GM19455 (cell line): ENCODE results near the gene CTNNA2.
"Not testable (repeated sequence)": the region's sequence is repeated elsewhere in the genome, so short reads cannot be mapped to it uniquely, and the experiment has no call there.

Source experiments
- ATAC-seq: cut with Tn5 transposase; IDR thresholded peaks from one replicate; pipeline ENCODE4 v1.9.1; 2021; ENCODE audit not compliant: unreplicated experiment

The CTNNA2 gene

DNA sequence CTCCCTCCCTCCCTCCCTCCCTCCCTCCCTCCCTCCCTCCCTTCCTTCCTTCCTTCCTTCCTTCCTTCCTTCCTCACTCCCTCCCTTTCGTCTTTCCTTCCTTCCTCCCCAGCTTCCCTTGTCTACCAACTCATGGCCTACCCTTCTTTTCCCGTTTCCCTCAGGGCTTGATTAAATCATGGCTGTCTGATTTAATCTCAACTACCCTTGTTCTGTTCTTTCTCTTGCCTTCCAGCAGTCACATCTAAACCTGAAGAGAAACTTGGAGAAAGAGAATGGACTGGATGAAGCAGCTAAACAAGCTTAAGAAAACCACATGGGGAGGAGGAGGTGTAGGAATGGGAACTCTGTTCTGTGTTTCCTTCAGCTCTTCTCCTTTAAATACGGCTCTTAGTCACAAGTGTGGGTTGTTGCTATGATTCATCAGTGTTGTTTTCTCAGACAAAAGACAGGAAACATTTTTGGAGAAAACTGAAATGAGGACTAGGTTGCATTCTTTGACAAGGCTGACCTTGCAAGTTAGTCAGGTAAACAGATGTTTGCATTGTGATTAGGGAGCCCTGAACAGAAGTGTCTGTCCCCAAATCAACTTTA is 613.8 kb downstream of the CTNNA2 start:
- ATAC-seq = no peak

DNA sequence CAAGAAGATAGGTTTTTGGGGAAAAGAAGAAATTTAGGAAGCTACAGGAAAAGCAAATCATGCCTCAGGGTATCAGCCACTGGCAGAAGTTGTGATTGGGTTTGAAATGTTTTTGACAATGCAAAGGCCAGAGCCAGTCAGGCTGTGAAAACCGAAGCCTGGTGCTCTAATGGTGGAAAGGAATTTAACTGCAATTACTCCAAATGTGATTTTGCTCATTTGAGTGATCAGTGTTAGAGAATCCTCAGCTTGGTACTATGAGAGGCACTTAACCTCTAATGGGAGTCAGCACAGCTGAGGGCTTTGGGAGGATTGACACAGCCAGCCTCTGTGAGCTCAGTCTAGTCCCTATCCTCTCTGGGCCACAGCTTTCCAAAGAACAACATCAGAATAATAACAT is 615.2 kb downstream of the CTNNA2 start:
- ATAC-seq = no peak

DNA sequence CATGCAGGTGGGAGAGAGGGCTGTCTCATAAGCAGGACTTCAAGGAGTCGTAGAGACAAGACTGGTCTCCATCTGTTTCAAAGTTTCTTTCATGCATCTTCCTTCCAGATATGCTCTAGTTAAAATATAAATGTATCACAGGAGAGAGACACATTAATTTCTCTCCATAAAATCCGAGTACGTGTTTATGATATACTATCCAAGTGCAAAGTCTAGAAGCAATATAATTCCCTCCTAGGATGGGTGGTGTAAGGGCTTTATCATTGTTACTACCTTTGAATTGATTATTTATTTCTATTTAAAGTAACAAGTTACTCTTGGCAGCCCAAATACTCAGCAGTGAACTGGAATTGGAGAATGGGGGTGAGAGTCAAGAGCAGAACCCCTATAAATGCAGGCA is 619.4 kb downstream of the CTNNA2 start:
- no peak for ATAC-seq

DNA sequence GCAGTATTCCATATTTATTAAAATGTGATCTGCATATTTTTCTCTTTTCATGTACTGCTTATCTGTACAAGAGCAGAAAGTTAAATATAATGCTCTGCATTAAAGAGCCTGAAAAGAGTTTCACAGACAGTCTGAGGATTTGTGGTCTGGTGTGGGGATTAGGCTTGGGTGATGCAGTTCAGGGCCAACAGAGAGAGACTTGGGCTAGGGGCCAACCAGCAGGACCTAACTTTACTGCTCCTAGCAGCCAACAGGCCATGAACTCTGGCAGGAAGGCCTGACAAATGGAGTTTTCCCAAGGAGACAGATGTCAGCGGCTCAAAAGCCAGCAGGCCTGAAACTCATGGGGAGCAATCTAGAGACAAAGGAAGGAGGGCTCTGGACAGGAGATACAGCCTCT is 622.1 kb downstream of the CTNNA2 start:
- no peak for ATAC-seq

DNA sequence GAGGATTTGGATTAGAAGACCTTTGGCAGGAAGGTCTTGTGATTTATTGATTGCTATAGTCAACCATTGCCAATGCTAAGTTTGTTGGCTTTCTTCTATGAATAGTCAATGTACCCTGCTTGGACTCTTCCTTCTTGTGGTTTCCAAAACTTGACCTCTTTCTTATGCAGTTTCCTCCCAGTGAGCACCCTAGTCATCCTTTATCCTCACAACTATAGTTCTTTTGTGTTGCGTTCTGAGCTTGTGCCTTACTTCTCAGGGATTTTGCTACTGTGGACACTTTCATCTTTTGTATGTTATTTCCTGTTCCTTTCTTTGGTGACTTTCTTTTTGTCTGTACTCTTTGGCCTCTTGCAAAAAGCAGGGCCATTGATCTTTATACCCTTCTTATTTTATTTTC is 623.5 kb downstream of the CTNNA2 start:
- ATAC-seq = no peak

DNA sequence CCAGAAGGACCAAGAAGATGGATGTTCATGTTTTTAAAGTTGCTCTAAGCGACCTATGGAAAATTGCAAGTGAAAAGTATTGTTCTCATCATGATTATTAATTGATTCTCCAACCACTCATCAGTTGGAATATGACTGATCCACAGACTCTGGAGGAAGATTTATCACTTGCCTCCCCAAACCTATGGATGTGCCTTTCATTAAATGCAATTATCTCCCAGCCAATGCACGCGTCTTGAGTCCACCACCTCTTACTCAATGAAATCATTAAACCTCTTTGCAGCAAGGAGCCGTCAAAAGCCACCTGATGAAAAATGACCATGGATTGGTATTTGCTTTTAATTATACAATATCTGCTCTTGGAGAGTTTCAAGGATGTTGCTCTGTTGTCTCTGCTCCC is 626.1 kb downstream of the CTNNA2 start:
- ATAC-seq = no peak

DNA sequence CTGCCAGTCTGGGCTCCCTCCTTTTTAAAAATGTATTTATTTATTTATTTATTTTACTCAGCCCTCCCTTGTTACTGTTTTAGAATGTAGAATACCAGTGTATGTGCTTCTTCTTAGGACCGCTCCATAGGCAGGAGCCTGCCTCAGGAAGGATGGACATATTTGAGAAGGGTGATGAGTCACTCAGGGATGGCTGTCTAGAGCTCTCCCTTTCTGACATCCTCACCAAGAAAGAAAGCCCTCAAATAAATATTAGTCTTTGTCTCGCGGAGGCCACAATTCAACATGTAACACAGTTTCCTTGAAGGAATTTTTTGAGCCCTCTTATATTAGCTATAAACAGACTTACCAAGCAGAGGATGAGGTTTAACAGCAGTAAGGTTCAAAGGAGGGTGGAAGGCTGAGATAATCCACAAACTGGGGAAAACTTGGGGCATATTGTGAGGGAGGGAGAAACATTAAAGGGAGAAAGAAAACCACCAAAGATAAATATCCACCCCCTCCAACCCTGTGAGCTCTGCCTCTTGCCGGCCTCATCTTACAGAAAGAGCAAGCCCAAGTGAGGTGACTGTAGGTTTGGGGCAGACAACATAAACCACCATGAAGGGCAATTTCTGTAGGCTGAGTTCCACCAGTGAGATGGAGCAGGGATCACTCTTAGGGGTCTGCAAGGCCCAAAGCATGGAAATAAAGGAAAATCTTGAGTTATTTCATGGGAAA is 628.3 kb downstream of the CTNNA2 start:
- no peak for ATAC-seq

DNA sequence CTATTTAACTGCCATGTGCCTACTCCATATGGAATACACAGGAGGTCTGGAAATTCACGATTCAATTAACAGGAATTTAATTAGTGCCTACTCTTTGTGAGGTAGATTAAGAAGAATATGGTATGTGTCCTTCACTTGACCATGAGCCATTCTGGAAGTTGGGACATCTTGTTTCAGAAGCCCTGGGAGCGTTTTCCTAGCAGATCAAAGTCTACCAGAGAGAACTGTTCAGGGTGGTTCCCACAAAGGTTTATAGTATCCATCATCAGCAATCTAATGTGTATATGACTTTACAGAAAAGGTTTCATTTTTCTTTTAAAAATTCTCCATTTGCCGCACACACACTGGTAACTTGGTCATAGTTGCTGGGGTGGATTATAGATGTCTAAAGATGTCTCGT is 632.6 kb downstream of the CTNNA2 start:
- ATAC-seq = no peak

DNA sequence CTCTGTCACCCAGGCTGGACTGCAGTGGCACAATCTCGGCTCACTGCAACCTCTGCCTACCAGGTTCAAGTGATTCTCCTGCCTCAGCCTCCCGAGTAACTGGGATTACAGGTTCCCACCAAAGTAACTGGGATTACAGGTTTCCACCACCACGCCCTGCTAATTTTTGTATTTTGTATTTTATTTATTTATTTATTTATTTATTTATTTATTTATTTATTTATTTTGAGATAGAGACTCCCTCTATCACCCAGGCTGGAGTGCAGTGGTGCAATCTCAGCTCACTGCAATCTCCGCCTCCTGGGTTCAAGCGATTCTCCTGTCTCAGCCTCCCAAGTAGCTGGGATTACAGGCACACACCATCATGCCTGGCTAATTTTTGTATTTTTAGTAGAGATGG is 633.9 kb downstream of the CTNNA2 start:
- not testable (repeated sequence) for ATAC-seq

DNA sequence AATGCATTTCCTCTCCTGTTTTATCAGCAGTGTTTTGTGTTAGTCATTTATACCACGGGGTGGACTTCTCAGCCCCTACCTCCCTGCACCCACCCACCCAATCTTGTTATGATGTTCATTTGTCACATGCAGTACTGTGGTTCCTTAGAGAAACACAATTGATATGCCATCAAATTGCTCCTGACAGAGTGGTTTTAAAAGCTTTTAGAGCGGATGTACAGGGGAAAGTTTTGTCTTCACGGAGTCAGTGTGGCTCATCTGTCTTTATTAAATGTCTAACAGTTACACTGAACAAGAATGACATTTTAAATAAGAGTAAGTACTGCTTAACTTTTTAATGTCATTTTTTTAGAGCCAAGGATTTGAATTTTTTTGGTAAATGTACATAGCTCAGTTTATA is 634.8 kb downstream of the CTNNA2 start:
- no peak for ATAC-seq

DNA sequence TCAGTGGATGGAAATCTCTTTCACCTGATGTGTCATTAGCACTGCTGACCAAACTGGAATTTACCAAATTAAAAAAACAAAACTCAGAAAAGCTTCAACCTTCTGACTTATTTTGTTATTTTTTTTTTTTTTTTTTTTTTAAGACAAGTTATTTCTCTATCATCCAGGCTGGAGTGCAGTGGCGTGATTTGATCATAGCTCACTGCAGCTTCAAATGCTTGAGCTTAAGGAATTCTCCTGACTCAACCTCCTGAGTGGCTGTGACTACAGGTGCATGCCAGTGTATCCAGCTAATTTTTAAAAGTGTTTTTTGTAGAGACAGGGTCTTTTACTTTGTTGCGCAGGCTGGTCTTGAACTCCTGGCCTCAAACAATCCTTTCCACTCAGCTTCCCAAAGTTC is 636.1 kb downstream of the CTNNA2 start:
- ATAC-seq = no peak

DNA sequence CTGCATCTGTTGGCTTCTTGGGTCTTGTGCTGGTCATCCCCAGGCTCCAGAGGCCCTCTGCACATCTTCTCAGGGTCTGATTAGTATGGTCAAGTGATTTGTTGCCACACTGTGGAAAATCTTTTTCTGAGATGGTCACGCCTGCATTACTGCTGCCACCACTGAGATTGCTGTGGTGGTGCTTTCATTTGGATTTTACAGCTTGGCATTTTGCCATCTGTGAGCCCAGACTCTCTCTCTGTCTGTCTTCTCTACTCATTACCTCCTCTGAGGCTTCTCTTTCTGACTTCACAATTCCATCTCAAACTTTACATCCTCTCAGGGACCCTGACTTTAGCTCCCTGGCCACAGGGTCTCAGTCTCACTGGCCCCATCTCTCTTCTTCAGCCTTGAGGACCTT is 637.1 kb downstream of the CTNNA2 start:
- ATAC-seq = no peak

DNA sequence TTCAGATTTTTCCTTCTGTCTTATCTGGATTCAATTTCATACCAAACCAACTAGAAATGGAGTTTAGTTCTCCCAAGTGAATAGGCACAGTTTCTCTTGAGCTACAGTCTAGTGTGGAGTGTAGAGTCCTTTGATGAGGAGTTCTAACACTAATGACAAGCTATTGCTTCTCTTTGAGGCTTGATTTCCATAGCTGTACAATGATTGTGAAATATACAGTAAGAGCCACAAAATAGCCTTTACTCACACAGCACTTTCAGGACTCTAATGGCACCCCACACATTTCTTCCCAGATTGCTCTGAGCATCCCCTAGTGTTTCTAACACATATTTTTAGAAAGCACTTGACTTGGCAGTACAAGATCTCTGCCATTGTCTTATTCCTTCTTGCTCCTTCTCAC is 638.4 kb downstream of the CTNNA2 start:
- no peak for ATAC-seq

DNA sequence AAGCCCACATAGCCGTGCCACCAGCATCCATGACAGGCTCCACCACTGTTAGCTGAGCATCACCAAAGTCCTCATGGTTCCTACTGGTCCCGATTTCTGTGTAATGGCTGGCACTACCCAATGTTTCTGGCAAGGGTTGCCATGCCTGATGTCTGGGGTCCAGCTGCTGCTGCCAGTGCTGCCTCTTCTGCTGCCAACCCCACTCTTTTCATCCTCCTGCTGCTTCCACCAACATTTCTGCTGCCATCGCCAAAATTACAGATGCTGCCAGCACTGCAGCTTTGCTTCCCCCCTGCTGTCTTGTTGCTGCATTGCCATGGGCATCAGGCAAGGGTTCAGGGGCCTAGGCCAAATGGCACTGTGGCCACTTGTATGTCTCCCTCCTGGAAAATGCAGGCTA is 638.8 kb downstream of the CTNNA2 start:
- ATAC-seq = no peak

DNA sequence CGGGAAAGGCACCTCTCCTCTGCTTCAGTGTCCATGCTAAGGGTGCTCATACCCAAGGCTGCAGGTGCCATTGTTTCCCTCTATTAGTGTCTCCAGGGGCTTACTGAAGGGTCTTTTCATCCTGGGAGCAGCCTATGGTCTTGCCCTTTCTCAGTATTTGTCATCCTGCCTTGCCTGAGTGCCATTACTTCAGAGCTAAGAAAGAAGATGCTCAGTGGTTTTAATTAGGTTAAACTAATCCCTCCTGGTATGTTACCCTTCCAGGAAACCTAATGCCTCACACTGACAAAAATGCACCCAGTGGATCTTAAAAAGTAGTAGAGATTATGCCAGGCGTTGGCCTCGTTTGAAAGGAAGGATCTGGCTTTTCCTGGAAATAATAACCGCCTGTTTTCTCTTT is 640.3 kb downstream of the CTNNA2 start:
- no peak for ATAC-seq

DNA sequence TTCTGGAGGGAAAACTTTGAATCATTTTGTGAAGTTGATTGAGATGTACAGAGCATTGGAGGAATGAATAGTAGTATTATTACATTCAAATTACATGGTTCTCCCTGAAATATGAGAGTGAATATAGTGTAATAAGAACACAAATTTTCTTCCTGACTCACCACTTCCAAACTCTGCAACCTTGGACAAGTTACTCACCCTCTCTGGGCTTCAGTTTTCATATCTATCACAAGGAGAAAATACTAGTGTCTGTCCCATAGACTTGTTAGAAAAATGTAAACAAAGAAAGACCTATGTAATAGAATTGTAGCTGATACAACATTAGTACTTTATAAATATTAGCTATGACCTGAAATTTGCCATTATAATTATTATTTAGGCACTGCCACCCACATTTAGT is 640.9 kb downstream of the CTNNA2 start:
- ATAC-seq = no peak

DNA sequence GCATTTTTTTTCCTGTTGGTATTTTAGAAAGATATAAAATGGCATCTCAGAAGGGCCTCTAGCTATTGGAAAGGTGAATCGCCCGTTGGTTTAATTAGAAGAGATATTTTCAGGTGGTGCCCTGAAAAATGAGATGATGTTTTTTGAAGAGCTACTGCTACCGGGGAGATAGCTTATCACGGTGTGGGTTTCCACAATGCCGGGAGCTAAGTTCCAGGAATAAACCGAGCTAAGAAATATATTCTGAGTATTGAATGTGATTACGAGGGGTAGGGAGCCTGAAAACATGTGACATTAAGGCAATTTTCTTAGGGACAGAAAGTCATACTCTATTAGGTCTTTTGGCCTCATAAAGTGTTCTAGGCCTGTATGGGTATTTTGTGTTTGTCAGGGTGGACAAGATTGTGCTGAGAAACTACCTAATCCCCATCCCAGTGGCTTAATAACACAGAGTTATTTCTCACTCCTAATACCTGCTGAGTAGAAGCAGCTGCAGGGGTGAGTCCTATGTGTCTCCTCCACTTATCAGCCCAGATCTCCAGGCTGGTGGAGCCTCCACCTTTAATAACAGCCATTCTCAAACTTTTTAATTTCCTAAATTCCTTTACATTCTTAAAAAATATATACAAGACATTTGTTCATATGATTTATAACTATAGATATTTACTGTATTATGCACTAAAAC is 641.5 kb downstream of the CTNNA2 start:
- ATAC-seq = no peak

DNA sequence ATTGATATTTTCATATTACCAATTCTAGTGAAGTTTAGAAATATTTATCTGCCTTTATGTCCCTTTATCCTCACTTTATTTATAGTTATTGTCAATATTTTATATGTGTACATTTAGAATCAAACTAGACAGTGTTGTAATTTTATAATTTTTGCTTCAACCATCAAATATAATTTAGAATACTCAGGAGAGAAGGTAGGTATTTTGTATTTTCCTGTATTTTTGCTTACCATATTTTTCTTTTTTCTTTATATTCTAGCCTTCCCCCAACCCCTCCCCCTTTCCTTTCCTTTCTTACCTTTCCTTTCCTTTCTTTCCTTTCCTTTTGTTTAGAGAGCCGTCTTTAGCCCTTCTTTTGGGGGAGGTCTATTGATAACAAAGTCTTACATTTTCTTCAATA is 651.5 kb downstream of the CTNNA2 start:
- ATAC-seq = no peak

DNA sequence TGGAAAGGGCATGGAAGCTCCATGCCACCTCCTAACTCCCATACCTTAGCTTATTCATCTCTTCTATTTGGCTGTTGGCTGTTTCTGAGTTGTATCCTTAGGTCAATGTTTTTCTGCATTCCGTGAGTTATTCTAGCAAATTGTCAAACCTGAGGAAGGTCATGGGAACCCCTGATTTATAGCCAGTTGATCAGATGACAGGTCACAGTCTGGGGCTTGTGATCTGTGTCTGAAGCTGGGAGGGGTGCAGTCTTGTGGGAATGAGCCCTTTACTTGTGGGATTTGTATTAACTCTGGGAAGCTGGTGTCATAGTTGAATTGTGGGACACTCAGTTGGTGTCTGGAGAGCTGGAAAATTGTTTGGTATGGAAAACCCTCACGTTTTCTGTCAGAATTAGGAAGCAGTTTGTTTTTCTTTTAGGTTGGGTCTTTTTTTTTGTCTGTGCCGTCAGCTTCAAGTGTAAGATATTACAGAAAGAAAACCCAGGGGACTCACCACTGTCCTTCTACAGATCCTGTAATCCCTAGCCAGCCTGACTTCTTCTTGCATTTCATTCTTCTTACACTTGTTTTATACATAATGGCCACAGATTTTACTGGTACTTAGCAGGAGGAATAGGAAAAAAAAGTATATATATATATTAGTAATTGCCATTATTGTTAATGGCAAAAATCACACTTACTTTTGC is 653.8 kb downstream of the CTNNA2 start:
- no peak for ATAC-seq

DNA sequence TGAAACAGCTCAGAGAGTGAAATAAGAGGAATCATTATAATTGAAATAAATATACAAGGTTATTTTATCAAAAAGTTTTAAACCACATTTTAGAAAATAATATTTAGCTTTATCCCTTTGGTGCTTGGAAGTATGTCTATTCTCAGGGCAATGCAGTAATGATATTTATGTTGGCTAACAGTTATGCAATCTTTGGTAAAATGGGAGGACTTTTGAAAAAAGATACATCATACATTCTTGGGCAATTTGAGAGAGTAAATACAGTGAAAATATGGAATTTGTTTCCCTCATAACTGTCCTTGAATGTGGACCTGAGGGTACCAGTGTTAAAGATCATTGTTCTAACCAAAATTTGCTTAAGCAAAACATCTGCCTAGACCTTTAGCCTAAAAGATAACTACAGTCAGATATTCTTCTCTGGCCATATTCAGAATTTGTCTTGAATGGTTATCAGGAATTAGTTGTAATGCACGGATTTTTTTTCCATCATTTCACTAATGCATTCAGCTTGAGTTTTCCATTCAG is 654.5 kb downstream of the CTNNA2 start:
- no peak for ATAC-seq

DNA sequence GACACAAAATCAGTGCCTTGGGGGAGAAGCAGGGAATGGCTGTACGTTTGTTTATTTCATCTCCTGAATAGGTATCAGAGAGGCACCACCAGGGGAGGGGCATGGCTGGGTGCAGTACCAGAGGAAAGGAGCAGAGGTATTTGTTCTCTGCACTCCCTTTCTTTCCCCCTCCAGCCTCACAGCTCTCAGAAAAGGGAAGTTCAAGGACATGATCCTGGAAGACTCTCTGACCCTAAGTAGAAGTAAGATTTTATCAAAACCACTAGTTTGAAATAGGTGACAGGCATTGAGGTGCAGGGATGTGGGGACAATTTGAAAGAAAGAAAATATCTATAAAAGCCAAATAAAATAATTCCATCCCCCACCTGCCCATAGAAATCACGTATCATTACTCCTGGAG is 655.2 kb downstream of the CTNNA2 start:
- ATAC-seq = no peak

DNA sequence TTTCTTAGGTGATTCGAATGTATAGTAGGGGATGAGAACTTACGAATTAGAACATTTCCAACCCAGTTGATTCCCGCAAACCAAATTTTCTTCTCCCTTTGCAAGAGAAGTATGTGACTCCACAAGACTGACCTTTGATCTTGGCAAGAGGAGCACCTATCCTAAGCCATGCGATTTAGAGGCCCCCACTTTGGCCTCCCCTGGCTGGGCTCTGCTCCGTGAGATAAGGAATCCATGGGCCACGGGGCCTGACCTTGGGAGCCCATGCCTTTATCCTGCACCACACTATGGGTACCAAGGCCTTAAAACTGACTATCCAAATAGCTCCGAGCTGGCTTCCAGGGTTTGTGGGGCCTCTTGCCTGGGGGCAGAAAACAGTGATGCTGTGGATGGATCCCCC is 656.0 kb downstream of the CTNNA2 start:
- ATAC-seq = no peak
